HL-60 (cell line): ENCODE data around the gene KRT71.

ENCODE experiments used
- DNase-seq, 2 experiments: peaks; one replicate each; pipeline ENCODE4 v3.0.0-alpha.2; 2010 to 2020; ENCODE audit warnings: low read depth in 1 of 2, low spot score in 1 of 2
- H3K27ac ChIP-seq: fragments of 250-450 bp; sonication (Bioruptor Pico); replicated peaks from 2 replicates; pipeline ENCODE4 v1.5.1; 2020; ENCODE audit warnings: mild to moderate bottlenecking, moderate library complexity
- H3K27me3 ChIP-seq: fragments of 250-450 bp; sonication (Bioruptor Pico); 2 replicates; pipeline ENCODE4 v1.5.1; 2021; ENCODE audit warnings: mild to moderate bottlenecking, moderate library complexity; ENCODE audit not compliant: insufficient read depth, poor library complexity, severe bottlenecking
- H3K4me3 ChIP-seq: replicated peaks from 2 replicates; pipeline ENCODE4 v1.5.1; 2011; ENCODE audit warnings: mild to moderate bottlenecking, control low read depth, low read length; ENCODE audit not compliant: insufficient read depth
- CTCF ChIP-seq: IDR thresholded peaks from one replicate; pipeline ENCODE4 v1.5.1; 2011; ENCODE audit warnings: low read length, control low read depth, inconsistent platforms; ENCODE audit not compliant: insufficient read depth
- GABPA ChIP-seq: IDR thresholded peaks from 2 replicates; pipeline ENCODE4 v1.6.1; 2012; ENCODE audit warnings: low read depth
- POLR2AphosphoS5 ChIP-seq: IDR thresholded peaks from 2 replicates; pipeline ENCODE4 v1.6.1; 2012; ENCODE audit warnings: low read depth
- REST ChIP-seq: IDR thresholded peaks from 2 replicates; pipeline ENCODE4 v1.6.1; 2012; ENCODE audit warnings: low read depth; ENCODE audit not compliant: insufficient replicate concordance
- SPI1 ChIP-seq: IDR thresholded peaks from 2 replicates; pipeline ENCODE4 v1.6.1; 2012; ENCODE audit warnings: low read depth, mild to moderate bottlenecking, borderline replicate concordance

KRT71 gene

GRCh38 chr12:52494518-52494917 is 58.4 kb downstream of the KRT71 start:
- H3K27ac ChIP-seq = no peak overlapping the region
- DNase-seq = no peak
- TF ChIP-seq CTCF (no peak), GABPA (no peak), SPI1 (no peak), REST (no peak), POLR2AphosphoS5 (no peak)
- no peak overlapping the region for H3K4me3 ChIP-seq
- peaks cover 3% of the 10 kb centered on the region for H3K27me3 ChIP-seq

GRCh38 chr12:52494100-52494499 is 58.8 kb downstream of the KRT71 start:
- Histone ChIP-seq H3K27ac (no peak overlapping the region), H3K4me3 (no peak overlapping the region), H3K27me3 (peaks cover 3% of the 10 kb centered on the region)
- TF ChIP-seq CTCF = no peak
- no peak for DNase-seq
